MM.1S (cell line): ENCODE data around the gene LTBP3.

ENCODE experiments used
- DNase-seq: peaks from one replicate; pipeline ENCODE4 v3.0.0-alpha.2; 2015
- H2AFZ ChIP-seq: fragments of 300-600 bp; sonication (generic); 2 replicates; pipeline ENCODE4 v1.6.0; 2016; ENCODE audit warnings: antibody characterized with exemption, low read length
- H3F3A ChIP-seq: fragments of 300-600 bp; sonication (generic); 2 replicates; pipeline ENCODE4 v1.6.1; 2016; ENCODE audit warnings: mild to moderate bottlenecking, antibody characterized with exemption, low read length, moderate library complexity, mixed read lengths; ENCODE audit not compliant: insufficient read depth
- H3K27ac ChIP-seq: fragments of 300-600 bp; sonication (generic); 2 replicates; pipeline ENCODE4 v1.5.1; 2016; ENCODE audit warnings: mild to moderate bottlenecking, low read length
- H3K27me3 ChIP-seq: fragments of 300-600 bp; sonication (generic); replicated peaks from 2 replicates; pipeline ENCODE4 v1.6.0; 2016; ENCODE audit warnings: low read length; ENCODE audit not compliant: insufficient read depth
- H3K36me3 ChIP-seq: fragments of 300-600 bp; sonication (generic); replicated peaks from 2 replicates; pipeline ENCODE4 v1.6.1; 2016; ENCODE audit warnings: mild to moderate bottlenecking, low read length, mixed read lengths; ENCODE audit not compliant: insufficient read depth
- H3K4me1 ChIP-seq: fragments of 300-600 bp; sonication (generic); 2 replicates; pipeline ENCODE4 v1.6.1; 2016; ENCODE audit warnings: low read length, mixed read lengths
- H3K4me2 ChIP-seq: fragments of 300-600 bp; sonication (generic); 2 replicates; pipeline ENCODE4 v1.6.0; 2016; ENCODE audit warnings: low read depth, low read length
- H3K4me3 ChIP-seq: fragments of 300-600 bp; sonication (generic); 2 replicates; pipeline ENCODE4 v1.5.1; 2016; ENCODE audit warnings: low read length, mixed read lengths
- H3K79me2 ChIP-seq: fragments of 300-600 bp; sonication (generic); 2 replicates; pipeline ENCODE4 v1.6.1; 2016; ENCODE audit warnings: mixed run types, low read length, mixed read lengths
- H3K9ac ChIP-seq: fragments of 300-600 bp; sonication (generic); 2 replicates; pipeline ENCODE4 v1.6.1; 2016; ENCODE audit warnings: low read length, mixed read lengths
- H3K9me2 ChIP-seq: fragments of 300-600 bp; sonication (generic); replicated peaks from 2 replicates; pipeline ENCODE4 v1.6.1; 2016; ENCODE audit warnings: mild to moderate bottlenecking, low read length, mixed read lengths; ENCODE audit not compliant: insufficient read depth
- H3K9me3 ChIP-seq: fragments of 300-600 bp; sonication (generic); replicated peaks from 2 replicates; pipeline ENCODE4 v1.6.1; 2016; ENCODE audit warnings: mild to moderate bottlenecking, low read length, mixed read lengths; ENCODE audit not compliant: insufficient read depth
- H4K20me1 ChIP-seq: fragments of 300-600 bp; sonication (generic); 2 replicates; pipeline ENCODE4 v1.6.1; 2016; ENCODE audit warnings: mild to moderate bottlenecking, low read length, moderate library complexity, mixed read lengths; ENCODE audit not compliant: insufficient read depth
- EZH2 ChIP-seq: fragments of 300-600 bp; sonication (generic); optimal IDR thresholded peaks from 2 replicates; pipeline ENCODE3; 2017; ENCODE audit warnings: low read depth, mild to moderate bottlenecking, antibody characterized with exemption, low read length, mixed read lengths
- EZH2phosphoT487 ChIP-seq: fragments of 300-600 bp; sonication (generic); IDR thresholded peaks from 2 replicates; pipeline ENCODE4 v1.6.1; 2018; ENCODE audit warnings: antibody characterized with exemption, low read length
- TF ChIP-seq, protein P1 (sequence below): fragments of 300-600 bp; sonication (generic); IDR thresholded peaks from 2 replicates; pipeline ENCODE4 v1.5.1; 2016; ENCODE audit warnings: antibody characterized with exemption, low read length, mixed read lengths

Gene LTBP3

DNA sequence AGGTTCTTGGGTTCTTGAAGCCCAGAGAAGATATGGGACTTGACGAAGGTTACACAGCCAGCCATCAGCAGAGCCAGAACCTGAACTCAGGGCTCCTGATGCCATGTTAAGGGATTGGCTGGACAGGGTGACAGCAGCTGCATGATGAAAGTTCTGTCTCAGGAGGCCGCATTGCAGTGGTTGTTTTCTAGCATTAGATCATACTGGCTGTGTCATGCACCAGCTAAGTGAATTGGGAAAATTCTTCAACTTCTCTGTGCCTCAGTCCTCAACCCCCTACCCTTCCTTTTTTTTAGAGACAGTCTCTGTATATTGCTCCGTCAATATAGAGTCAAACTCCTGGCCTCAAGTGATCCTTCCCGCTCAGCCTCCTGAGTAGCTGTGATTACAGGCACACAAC lies 5.4 kb upstream of the LTBP3 start:
- Histone ChIP-seq H3K27me3 (no peaks in the 10 kb centered on the region), H3K9me3 (no peaks in the 10 kb centered on the region), H4K20me1 (no peaks in the 10 kb centered on the region), H3F3A (peaks cover 11% of the 10 kb centered on the region; the same call in 1 of the 2 replicates), H2AFZ (no peak overlapping the region), H3K79me2 (peaks cover 15% of the 10 kb centered on the region), H3K4me3 (no peak overlapping the region), H3K27ac (no peak overlapping the region), H3K9ac (no peak overlapping the region), H3K9me2 (no peaks in the 10 kb centered on the region), H3K36me3 (no peaks in the 10 kb centered on the region), H3K4me2 (no peak overlapping the region), H3K4me1 (peaks cover 4% of the 10 kb centered on the region; the same call in 1 of the 2 replicates)
- no peak for DNase-seq
- TF ChIP-seq, protein P1, sequence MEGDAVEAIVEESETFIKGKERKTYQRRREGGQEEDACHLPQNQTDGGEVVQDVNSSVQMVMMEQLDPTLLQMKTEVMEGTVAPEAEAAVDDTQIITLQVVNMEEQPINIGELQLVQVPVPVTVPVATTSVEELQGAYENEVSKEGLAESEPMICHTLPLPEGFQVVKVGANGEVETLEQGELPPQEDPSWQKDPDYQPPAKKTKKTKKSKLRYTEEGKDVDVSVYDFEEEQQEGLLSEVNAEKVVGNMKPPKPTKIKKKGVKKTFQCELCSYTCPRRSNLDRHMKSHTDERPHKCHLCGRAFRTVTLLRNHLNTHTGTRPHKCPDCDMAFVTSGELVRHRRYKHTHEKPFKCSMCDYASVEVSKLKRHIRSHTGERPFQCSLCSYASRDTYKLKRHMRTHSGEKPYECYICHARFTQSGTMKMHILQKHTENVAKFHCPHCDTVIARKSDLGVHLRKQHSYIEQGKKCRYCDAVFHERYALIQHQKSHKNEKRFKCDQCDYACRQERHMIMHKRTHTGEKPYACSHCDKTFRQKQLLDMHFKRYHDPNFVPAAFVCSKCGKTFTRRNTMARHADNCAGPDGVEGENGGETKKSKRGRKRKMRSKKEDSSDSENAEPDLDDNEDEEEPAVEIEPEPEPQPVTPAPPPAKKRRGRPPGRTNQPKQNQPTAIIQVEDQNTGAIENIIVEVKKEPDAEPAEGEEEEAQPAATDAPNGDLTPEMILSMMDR = no peak
- TF ChIP-seq EZH2phosphoT487 = no peak

DNA sequence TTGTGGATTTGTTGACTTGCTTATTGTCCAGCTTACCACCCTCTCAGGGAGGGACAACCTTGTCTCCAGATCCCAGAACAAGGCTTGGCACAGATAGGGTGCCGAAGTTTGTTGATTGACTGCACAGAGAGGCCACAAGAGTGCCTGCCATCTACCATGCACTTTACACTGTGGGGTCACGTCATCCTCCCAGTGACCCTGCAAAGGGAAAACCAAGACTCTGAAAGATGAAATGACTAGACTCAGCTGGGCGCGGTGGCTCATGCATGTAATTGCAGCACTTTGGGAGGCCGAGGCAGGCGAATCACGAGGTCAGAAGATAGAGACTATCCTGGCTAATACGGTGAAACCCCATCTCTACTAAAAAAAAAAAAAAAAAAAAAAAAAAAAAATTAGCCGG lies 4.6 kb upstream of the LTBP3 start:
- no peak overlapping the region for H3K4me3 ChIP-seq
- H3K36me3 ChIP-seq = no peaks in the 10 kb centered on the region
- peaks cover 11% of the 10 kb centered on the region; the same call in 1 of the 2 replicates for H3F3A ChIP-seq
- H3K27ac ChIP-seq = no peak overlapping the region
- no peaks in the 10 kb centered on the region for H3K27me3 ChIP-seq
- H3K4me2 ChIP-seq = no peak overlapping the region
- H3K79me2 ChIP-seq = peaks cover 6% of the 10 kb centered on the region
- no peak overlapping the region for H3K9ac ChIP-seq
- no peak for DNase-seq
- H3K9me3 ChIP-seq = no peaks in the 10 kb centered on the region
- H4K20me1 ChIP-seq = no peaks in the 10 kb centered on the region
- TF ChIP-seq EZH2 (no peak), EZH2phosphoT487 (no peak)
- TF ChIP-seq, protein P1 = no peak
- no peak overlapping the region for H2AFZ ChIP-seq
- 0 out of 2 replicates have a peak, but pooled peaks cover 5% of the 10 kb centered on the region for H3K4me1 ChIP-seq
- no peaks in the 10 kb centered on the region for H3K9me2 ChIP-seq

DNA sequence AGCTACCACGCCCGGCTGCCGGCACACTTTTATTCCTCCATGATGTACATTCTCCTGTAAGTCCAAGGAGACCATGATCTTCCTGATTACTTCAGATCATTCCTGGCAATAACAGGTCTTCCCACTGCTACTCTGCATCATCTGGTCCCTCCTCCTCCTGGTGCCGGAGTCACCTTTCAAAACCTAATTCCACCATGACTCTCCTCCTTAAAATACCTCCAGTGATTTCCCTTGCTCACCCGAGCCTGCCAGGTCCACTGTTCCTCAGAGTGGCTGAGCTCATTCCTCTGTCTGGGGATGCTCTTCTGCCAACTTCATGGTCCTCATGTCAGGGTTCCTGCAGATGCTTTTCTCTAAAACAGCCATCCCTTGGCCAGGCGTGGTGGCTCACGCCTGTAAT lies 3.9 kb upstream of the LTBP3 start:
- H3K4me1 ChIP-seq = 0 out of 2 replicates have a peak, but pooled peaks cover 5% of the 10 kb centered on the region
- no peak for TF ChIP-seq EZH2
- TF ChIP-seq, protein P1 = no peak
- TF ChIP-seq EZH2phosphoT487 = no peak
- no peak overlapping the region for H3K9ac ChIP-seq
- H3K36me3 ChIP-seq = no peaks in the 10 kb centered on the region
- H3F3A ChIP-seq = peaks cover 14% of the 10 kb centered on the region; the same call in 1 of the 2 replicates
- DNase-seq = no peak
- peaks cover 3% of the 10 kb centered on the region; the same call in 1 of the 2 replicates for H3K79me2 ChIP-seq
- H4K20me1 ChIP-seq = no peaks in the 10 kb centered on the region
- no peaks in the 10 kb centered on the region for H3K27me3 ChIP-seq
- H3K4me2 ChIP-seq = no peak overlapping the region
- H3K4me3 ChIP-seq = no peak overlapping the region
- H2AFZ ChIP-seq = no peak overlapping the region
- H3K9me2 ChIP-seq = no peaks in the 10 kb centered on the region
- no peak overlapping the region for H3K27ac ChIP-seq
- no peaks in the 10 kb centered on the region for H3K9me3 ChIP-seq
